DMS153 treated with DMSO at 0.1 percent for 48 hours (cell line): ENCODE data around the gene MAPK8.
A peak's percentile ranks its signal among the peaks of the same experiment; 100 is the strongest.
"Not testable (repeated sequence)": the region's sequence is repeated elsewhere in the genome, so short reads cannot be mapped to it uniquely, and the experiment has no call there.

Source experiments
- DNase-seq: peaks from one replicate; lab custom pipeline; 2025; ENCODE audit not compliant: unreplicated experiment; lab: John Stamatoyannopoulos, UW

MAPK8 gene

GRCh38 chr10:48333856-48334255 lies 27.4 kb downstream of the MAPK8 start:
- DNase-seq, result no peak

GRCh38 chr10:48335788-48336187 lies 29.3 kb downstream of the MAPK8 start:
- no peak for DNase-seq

- no peak for DNase-seq
Observed at GRCh38 chr10:48336978-48337599, 30.6 kb downstream of the MAPK8 start.

GRCh38 chr10:48340734-48341133 lies 34.3 kb downstream of the MAPK8 start:
- DNase-seq, result no peak

- DNase-seq, result no peak
Observed at GRCh38 chr10:48343106-48343505, 36.6 kb downstream of the MAPK8 start.

GRCh38 chr10:48343921-48344598 lies 37.6 kb downstream of the MAPK8 start:
- no peak for DNase-seq

- not testable (repeated sequence) for DNase-seq
Observed at GRCh38 chr10:48346248-48346647, 39.8 kb downstream of the MAPK8 start.

GRCh38 chr10:48347539-48347938 lies 41.1 kb downstream of the MAPK8 start:
- DNase-seq, result not testable (repeated sequence)

GRCh38 chr10:48347943-48348342 lies 41.5 kb downstream of the MAPK8 start:
- not testable (repeated sequence) for DNase-seq

- DNase-seq, result no peak
Observed at GRCh38 chr10:48353246-48353645, 46.8 kb downstream of the MAPK8 start.

GRCh38 chr10:48357631-48358030 lies 51.2 kb downstream of the MAPK8 start:
- no peak for DNase-seq

GRCh38 chr10:48358162-48358561 lies 51.7 kb downstream of the MAPK8 start:
- no peak for DNase-seq

- DNase-seq, result no peak
Observed at GRCh38 chr10:48358838-48359237, 52.4 kb downstream of the MAPK8 start.

- no peak for DNase-seq
Observed at GRCh38 chr10:48361176-48361575, 54.7 kb downstream of the MAPK8 start.

GRCh38 chr10:48363617-48364355 lies 57.3 kb downstream of the MAPK8 start:
- peak; percentile 72 for DNase-seq

- peak; percentile 49 for DNase-seq
Observed at GRCh38 chr10:48364659-48365405, 58.4 kb downstream of the MAPK8 start.

GRCh38 chr10:48365668-48366067 lies 59.2 kb downstream of the MAPK8 start:
- no peak for DNase-seq

- DNase-seq, result no peak
Observed at GRCh38 chr10:48366261-48366660, 59.8 kb downstream of the MAPK8 start.

- DNase-seq, result no peak
Observed at GRCh38 chr10:48369501-48369900, 63.0 kb downstream of the MAPK8 start.

- no peak for DNase-seq
Observed at GRCh38 chr10:48377751-48378530, 71.5 kb downstream of the MAPK8 start.

- no peak for DNase-seq
Observed at GRCh38 chr10:48378675-48379074, 72.2 kb downstream of the MAPK8 start.
